CD14-positive monocyte (primary cell): Measurements from ENCODE around the gene CRMP1. TPM values are rescaled to one million over a fixed set of nuclear protein-coding genes. Genes with fewer than 3 reads are reported as not detected.

Source experiments
- DNase-seq, 3 donors: peaks; one replicate each; pipeline ENCODE4 v3.0.0-alpha.2; 2011 to 2022
- H2AFZ ChIP-seq: 2 replicates; pipeline ENCODE4 v1.6.0; 2012; ENCODE audit warnings: mild to moderate bottlenecking, low read depth, low read length, inconsistent platforms; ENCODE audit not compliant: insufficient read depth, poor library complexity, severe bottlenecking
- H3K27ac ChIP-seq, 2 donors: 1 replicate in 1 of 2; 2 replicates in 1 of 2; pipeline ENCODE4 v1.5.1; 2012 to 2013; ENCODE audit warnings: low read length in 2 of 2, control low read depth in 1 of 2, inconsistent platforms in 1 of 2, low read depth in 1 of 2, mild to moderate bottlenecking in 1 of 2
- H3K27me3 ChIP-seq, 2 donors: one replicate each; pipeline versions ENCODE4 v1.6.0 to v1.6.1; 2011 to 2013; ENCODE audit warnings: low read length in 2 of 2; ENCODE audit not compliant: control insufficient read depth in 2 of 2, insufficient read depth in 2 of 2
- H3K36me3 ChIP-seq, 2 donors: replicated peaks in 1 of 2; 1 replicate in 1 of 2; 2 replicates in 1 of 2; pipeline versions ENCODE4 v1.5.1 to v1.6.1; 2012 to 2013; ENCODE audit warnings: low read length in 2 of 2, control low read depth in 1 of 2, inconsistent platforms in 1 of 2, mild to moderate bottlenecking in 1 of 2; ENCODE audit not compliant: insufficient read depth in 2 of 2, control insufficient read depth in 1 of 2
- H3K4me1 ChIP-seq, 2 donors: 1 replicate in 1 of 2; 2 replicates in 1 of 2; pipeline versions ENCODE4 v1.5.1 to v1.6.1; 2012 to 2013; ENCODE audit warnings: low read length in 2 of 2, control low read depth in 1 of 2, inconsistent platforms in 1 of 2, mild to moderate bottlenecking in 1 of 2, moderate library complexity in 1 of 2; ENCODE audit not compliant: insufficient read depth in 2 of 2, control insufficient read depth in 1 of 2
- H3K4me2 ChIP-seq: replicated peaks from 2 replicates; pipeline ENCODE3; 2012; ENCODE audit warnings: low read length, moderate library complexity, mild to moderate bottlenecking; ENCODE audit not compliant: poor library complexity, severe bottlenecking; ENCODE audit errors: extremely low read depth
- H3K4me3 ChIP-seq, 3 experiments: fragments of 200-600 bp in 1 of 3; sonication (generic) in 1 of 3; replicated peaks in 1 of 3; 1 replicate in 2 of 3; 2 replicates in 1 of 3; pipeline ENCODE4 v1.5.1; 2011 to 2013; ENCODE audit warnings: low read length in 3 of 3, mild to moderate bottlenecking in 3 of 3, control low read depth in 2 of 3, low read depth in 2 of 3, inconsistent platforms in 1 of 3, moderate library complexity in 1 of 3
- H3K79me2 ChIP-seq: 2 replicates; pipeline ENCODE4 v1.6.0; 2012; ENCODE audit warnings: mild to moderate bottlenecking, control low read depth, inconsistent platforms, low read length, moderate library complexity; ENCODE audit not compliant: insufficient read depth
- H3K9ac ChIP-seq: 2 replicates; pipeline ENCODE4 v1.6.0; 2017; ENCODE audit warnings: low read length, mild to moderate bottlenecking; ENCODE audit not compliant: insufficient read depth, poor library complexity, severe bottlenecking
- H3K9me3 ChIP-seq, 2 donors: replicated peaks in 1 of 2; 1 replicate in 1 of 2; 2 replicates in 1 of 2; pipeline versions ENCODE4 v1.5.1 to v1.6.1; 2012 to 2013; ENCODE audit warnings: low read length in 2 of 2, control low read depth in 1 of 2; ENCODE audit not compliant: control insufficient read depth in 1 of 2, insufficient read depth in 1 of 2
- H4K20me1 ChIP-seq: 2 replicates; pipeline ENCODE4 v1.6.0; 2012; ENCODE audit warnings: mild to moderate bottlenecking, low read length, control low read depth, moderate library complexity; ENCODE audit not compliant: insufficient read depth
- H3K27ac Mint-ChIP-seq, 7 donors: one replicate each; pipeline ENCODE4 v1.8.0; 2020; ENCODE audit warnings: mild to moderate bottlenecking in 7 of 7, mixed read lengths in 7 of 7, moderate library complexity in 6 of 7, inconsistent platforms in 2 of 7
- H3K27me3 Mint-ChIP-seq, 3 donors: one replicate each; pipeline ENCODE4 v1.8.0; 2021 to 2022; ENCODE audit warnings: low read depth in 3 of 3, mild to moderate bottlenecking in 3 of 3, mixed read lengths in 3 of 3, moderate library complexity in 3 of 3, inconsistent platforms in 1 of 3
- H3K36me3 Mint-ChIP-seq, 2 donors: one replicate each; pipeline ENCODE4 v1.8.0; 2020; ENCODE audit warnings: mixed read lengths in 2 of 2, inconsistent platforms in 1 of 2, mild to moderate bottlenecking in 1 of 2
- H3K4me1 Mint-ChIP-seq: one replicate; pipeline ENCODE4 v1.8.0; 2020; ENCODE audit warnings: mild to moderate bottlenecking, mixed read lengths
- H3K4me3 Mint-ChIP-seq, 2 donors: one replicate each; pipeline ENCODE4 v1.8.0; 2020; ENCODE audit warnings: mild to moderate bottlenecking in 2 of 2, mixed read lengths in 2 of 2, moderate library complexity in 1 of 2
- H3K9me3 Mint-ChIP-seq, 7 donors: one replicate each; pipeline ENCODE4 v1.8.0; 2020 to 2022; ENCODE audit warnings: mixed read lengths in 7 of 7, mild to moderate bottlenecking in 6 of 7, moderate library complexity in 6 of 7, inconsistent platforms in 2 of 7
- WGBS: methylation state at CpG from one replicate; pipeline ENCODE4 v1.1.5; 2013; ENCODE audit warnings: missing lambda C conversion rate; ENCODE audit not compliant: insufficient coverage; 5-methylcytosine and 5-hydroxymethylcytosine counted together
- intact Hi-C, 2 donors: fragments of 100-400 bp; cut with micrococcal nuclease; formaldehyde crosslinking; loops; one replicate each; pipeline versions ENCODE4 v1.15.0 to v1.15.1; 2023
- polyA plus RNA-seq, 3 donors: library from polyadenylated mRNA; depleted of rRNA in 1 of 3; unstranded in 2 of 3; stranded (reverse) in 1 of 3; fragments of 300-500 nt in 2 of 3; fragments of >200 nt in 1 of 3; fragmentation: Illumina TruSeq in 2 of 3; gene quantifications; 1 replicate in 2 of 3; 2 replicates in 1 of 3; pipeline ENCODE4 v1.2.3, GENCODE V29; 2012 to 2021
- TF ChIP-seq, protein P1 (sequence below): fragments of 200-600 bp; IDR thresholded peaks from one replicate; pipeline ENCODE4 v1.8.0; 2022; ENCODE audit warnings: antibody characterized with exemption, mild to moderate bottlenecking

CRMP1 gene
- polyA plus RNA-seq, 3 donors: not detected

DNA sequence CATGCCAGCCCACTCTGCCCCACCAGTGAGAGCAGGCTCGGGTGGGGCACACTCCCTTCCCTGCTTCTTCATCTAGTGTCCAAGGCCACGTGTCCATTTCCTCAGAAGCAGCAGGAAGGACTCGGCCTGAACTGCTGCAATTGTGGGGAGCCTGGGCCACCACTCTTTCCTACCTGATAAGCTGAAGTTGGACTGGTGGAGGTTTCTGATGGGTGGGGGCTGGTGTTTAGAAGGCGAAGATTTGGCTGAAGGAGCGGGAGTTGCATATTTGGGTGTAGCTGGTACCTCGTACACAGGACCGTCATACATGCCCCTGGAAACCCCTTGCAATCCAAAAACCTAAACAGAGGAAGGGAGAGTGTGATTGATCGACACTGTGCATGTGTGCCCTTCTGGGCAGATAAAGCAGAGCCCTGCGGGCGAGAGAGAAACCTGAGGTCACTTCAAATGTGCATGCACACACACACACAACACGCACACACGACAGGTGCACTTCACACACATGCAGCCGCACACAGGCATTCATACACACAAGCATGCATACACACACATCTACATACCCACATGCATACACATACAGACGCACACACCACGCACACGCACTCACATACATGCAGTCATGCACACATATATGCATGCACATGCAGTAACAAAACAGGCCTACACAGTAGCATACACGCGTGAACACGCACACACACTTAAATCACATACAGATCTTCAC lies 67.4 kb downstream of the CRMP1 start:
- Mint-ChIP-seq H3K27me3 (peaks cover 23 to 48% (median 36%) of the 10 kb centered on the region in 3 donors), H3K36me3 (no peaks in the 10 kb centered on the region), H3K4me3 (peak overlapping the region in 1 of 2 donors; percentile 22), H3K27ac (peak overlapping the region in 1 of 7 donors; percentile 18), H3K9me3 (peaks cover 0 to 3% (median 0%) of the 10 kb centered on the region in 7 donors), H3K4me1 (peaks cover 18% of the 10 kb centered on the region)
- Histone ChIP-seq H4K20me1 (no peaks in the 10 kb centered on the region), H3K79me2 (no peaks in the 10 kb centered on the region), H3K4me1 (peaks cover 7 to 16% of the 10 kb centered on the region in 2 donors), H3K4me3 (no peak overlapping the region), H3K9me3 (no peaks in the 10 kb centered on the region), H3K36me3 (no peaks in the 10 kb centered on the region), H2AFZ (no peak overlapping the region), H3K27ac (no peak overlapping the region), H3K27me3 (peaks cover 0 to 8% of the 10 kb centered on the region in 2 donors), H3K4me2 (no peak overlapping the region), H3K9ac (no peak overlapping the region)
- TF ChIP-seq, protein P1, sequence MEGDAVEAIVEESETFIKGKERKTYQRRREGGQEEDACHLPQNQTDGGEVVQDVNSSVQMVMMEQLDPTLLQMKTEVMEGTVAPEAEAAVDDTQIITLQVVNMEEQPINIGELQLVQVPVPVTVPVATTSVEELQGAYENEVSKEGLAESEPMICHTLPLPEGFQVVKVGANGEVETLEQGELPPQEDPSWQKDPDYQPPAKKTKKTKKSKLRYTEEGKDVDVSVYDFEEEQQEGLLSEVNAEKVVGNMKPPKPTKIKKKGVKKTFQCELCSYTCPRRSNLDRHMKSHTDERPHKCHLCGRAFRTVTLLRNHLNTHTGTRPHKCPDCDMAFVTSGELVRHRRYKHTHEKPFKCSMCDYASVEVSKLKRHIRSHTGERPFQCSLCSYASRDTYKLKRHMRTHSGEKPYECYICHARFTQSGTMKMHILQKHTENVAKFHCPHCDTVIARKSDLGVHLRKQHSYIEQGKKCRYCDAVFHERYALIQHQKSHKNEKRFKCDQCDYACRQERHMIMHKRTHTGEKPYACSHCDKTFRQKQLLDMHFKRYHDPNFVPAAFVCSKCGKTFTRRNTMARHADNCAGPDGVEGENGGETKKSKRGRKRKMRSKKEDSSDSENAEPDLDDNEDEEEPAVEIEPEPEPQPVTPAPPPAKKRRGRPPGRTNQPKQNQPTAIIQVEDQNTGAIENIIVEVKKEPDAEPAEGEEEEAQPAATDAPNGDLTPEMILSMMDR: no peak
- intact Hi-C loops: no loop called here
- WGBS: 96% methylated on average over 15 of the region's 19 CpGs
- DNase-seq: no peak

GRCh38 chr4:5824635-5825034 lies 68.3 kb downstream of the CRMP1 start:
- no peak for DNase-seq
- TF ChIP-seq, protein P1: peak; percentile 24
- H3K9me3 ChIP-seq: no peaks in the 10 kb centered on the region
- peaks cover 0 to 3% (median 0%) of the 10 kb centered on the region in 7 donors for H3K9me3 Mint-ChIP-seq
- peaks cover 0 to 3% of the 10 kb centered on the region in 2 donors for H3K27me3 ChIP-seq
- H3K36me3 Mint-ChIP-seq: no peaks in the 10 kb centered on the region
- intact Hi-C loops: no loop called here
- H3K4me3 Mint-ChIP-seq: no peak overlapping the region
- no peak overlapping the region for H3K4me2 ChIP-seq
- no peak overlapping the region for H3K9ac ChIP-seq
- no peak overlapping the region for H2AFZ ChIP-seq
- H4K20me1 ChIP-seq: no peaks in the 10 kb centered on the region
- no peaks in the 10 kb centered on the region for H3K36me3 ChIP-seq
- peaks cover 24 to 46% (median 31%) of the 10 kb centered on the region in 3 donors for H3K27me3 Mint-ChIP-seq
- H3K27ac Mint-ChIP-seq: no peak overlapping the region
- no peak overlapping the region for H3K27ac ChIP-seq
- peaks cover 7 to 16% of the 10 kb centered on the region in 2 donors for H3K4me1 ChIP-seq
- 69% methylated on average over 5 of the region's 6 CpGs for WGBS
- H3K79me2 ChIP-seq: no peaks in the 10 kb centered on the region
- no peak overlapping the region for H3K4me3 ChIP-seq
- peaks cover 18% of the 10 kb centered on the region for H3K4me1 Mint-ChIP-seq
